ENCODE data around the gene MYH11.
"Not testable (repeated sequence)": the region's sequence is repeated elsewhere in the genome, so short reads cannot be mapped to it uniquely, and the experiment has no call there.

MYH11 gene

DNA sequence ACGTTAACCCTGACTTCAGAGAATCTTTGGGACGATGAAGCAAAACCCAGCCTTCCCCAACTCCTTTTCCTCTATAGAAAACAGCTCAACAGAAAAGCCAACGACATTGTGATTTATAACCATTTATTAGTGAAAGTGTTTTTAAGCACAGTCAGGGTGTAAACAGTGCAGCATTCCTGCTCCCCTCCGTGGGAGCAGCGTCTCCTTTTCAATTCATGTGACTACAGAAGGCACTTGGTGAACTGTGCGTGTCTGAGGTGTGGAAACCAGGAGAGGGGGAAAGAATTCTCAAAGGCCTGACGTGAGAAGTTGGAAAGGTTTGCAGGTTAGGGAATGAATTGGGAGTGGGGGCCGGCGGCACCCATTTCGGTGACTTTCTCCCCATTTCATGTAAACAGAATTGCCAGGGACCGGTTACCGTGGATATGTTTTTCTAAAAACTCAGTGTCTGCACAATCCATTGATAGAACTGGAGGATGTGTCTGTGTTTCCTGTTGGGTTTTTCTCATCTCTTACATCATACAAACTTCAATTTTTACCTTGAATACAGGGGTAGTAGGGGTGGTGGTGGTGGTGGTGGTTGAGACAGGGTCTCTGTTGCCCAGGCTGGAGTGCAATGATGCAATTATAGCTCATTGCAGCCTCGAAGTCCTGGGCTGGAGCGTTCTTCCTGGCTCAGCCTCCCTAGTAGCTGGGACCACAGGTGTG is 153.6 kb downstream of the MYH11 start:
- DNase-seq = no peak

DNA sequence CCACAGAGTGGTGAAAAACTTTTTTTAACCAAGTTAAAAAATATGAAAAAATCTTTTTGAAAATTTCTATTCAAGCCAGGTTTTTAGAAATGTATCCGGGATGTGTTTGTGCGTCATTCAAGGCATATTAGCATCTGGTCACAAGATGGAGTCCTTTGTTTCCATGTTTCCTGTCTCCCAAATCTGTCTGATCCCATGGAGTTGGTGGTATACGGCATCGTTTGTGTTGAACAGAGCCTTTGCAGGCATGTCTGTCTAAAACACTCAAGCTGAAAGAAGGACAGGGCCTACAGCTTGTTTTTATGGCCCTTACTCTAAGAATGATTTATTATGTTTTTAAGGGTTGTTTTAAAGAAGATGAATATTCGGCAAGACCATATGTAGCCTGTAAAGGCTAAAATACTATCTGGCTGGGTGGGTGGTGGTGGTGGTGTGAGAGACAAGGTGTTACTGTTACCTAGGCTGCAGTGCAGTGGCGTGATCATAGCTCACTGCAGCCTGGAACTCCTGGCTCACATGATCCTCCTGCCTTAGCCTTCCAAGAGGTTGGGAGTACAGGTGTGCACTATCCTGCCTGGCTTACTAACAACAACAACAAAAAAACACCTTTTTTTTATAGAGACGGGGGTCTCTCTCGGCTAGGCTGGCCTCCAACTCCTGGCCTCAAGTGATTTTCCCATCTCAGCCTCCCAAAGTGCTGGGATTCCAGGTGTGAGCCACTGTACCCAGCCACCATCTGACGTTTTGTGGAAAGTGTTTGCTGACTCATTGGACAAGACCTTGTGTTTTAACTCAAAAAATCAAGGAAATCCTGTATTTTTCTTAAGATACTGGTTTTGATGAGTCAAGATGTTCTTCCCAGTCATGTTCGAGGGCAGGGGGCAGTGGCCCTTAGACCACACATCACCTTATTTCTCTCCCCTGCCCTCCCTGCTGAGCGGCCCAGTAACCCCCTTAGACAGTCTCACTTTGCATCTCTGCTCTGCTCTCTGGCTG is 154.6 kb downstream of the MYH11 start:
- DNase-seq = no peak

DNA sequence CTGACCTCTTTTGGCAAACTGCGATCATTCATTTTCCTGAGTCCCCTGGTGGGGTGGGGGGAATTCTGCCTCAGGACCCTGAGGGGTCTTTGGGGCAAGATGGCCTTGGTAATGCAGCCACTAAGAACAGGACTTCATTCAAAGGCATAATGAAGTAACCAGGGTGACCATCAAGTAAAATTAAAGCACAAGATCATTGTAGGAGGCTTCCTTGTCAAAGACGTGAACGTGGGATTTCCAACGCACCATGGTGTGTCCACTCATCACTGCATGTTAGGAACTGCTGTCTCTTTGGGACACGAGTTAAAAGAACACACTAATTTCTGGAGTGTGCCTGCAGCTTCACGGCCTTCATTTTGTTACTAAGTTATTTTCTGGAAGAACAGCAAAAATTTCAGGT is 155.5 kb downstream of the MYH11 start:
- no peak for DNase-seq

DNA sequence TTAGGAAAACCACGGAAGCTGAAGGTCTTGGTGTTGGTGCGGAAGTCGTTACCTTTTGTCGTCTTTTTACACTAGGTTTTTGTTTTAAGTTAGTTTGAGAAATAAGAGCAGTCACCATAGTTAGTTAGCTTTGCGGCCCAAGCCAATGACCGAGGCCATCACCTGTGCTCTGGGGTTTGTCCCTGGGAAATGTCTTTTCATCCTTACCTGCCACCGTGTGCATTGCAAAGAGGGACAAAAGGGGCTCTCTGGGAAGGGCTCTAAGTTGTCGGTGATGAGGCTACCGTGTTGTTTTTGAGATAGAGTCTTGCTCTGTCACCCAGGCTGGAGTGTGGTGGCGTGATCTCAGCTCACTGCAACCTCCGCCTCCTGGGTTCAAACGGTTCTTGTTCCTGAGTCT is 157.0 kb downstream of the MYH11 start:
- DNase-seq = no peak

DNA sequence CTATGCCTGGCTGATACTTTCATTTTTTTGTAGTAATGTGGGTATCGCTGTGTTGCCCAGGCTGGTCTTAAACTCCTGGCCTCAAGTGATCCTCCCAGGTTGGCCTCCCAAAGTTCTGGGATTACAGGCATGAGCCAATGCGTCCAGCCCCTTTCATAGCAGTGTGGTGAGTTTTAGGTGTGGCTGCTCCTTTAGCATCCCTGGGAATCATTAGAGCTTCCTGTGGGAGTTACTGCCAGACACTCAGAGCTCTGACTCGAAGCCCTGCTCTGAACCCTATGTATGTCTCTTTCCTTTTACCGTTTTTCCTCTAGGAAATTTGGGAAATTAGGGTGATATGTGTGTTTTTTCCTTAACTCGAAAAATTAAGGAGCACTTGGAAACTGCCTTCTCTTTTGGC is 162.3 kb downstream of the MYH11 start:
- DNase-seq = no peak

DNA sequence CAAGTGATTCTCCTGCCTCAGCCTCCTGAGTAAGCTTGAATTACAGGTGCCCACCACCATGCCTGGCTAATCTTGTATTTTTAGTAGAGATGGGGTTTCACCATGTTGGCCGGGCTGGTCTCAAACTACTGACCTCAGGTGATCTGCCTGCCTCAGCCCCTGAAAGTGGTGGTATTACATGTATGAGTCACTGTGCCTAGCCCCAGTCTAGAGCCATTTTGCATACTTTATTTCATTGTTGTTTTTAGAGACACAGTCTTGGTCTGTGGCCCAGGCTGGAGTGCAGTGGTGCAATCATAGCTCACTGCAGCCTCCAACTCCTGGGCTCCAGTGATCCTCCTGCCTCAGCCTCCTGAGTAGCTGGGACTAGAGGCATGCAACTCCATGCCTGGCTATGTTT is 164.3 kb downstream of the MYH11 start:
- not testable (repeated sequence) for DNase-seq

DNA sequence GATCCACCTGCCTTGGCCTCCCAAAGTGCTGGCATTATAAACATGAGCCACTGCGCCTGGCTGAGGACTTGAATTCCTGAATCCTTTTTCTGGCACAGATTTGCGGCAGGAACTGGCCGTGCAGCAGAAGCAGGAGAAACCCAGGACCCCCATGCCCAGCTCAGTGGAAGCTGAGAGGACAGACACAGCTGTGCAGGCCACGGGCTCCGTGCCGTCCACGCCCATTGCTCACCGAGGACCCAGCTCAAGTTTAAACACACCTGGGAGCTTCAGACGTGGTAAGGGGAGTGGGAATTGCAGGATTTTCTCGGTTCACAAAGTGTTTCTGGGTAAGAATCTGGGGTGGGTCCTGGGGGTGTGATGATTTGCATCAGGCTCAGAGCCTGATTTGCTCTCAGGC is 165.8 kb downstream of the MYH11 start:
- DNase-seq = no peak

GRCh38 chr16:15690296-15690695 is 166.5 kb downstream of the MYH11 start:
- no peak for DNase-seq

GRCh38 chr16:15689290-15689689 is 167.5 kb downstream of the MYH11 start:
- DNase-seq = no peak

DNA sequence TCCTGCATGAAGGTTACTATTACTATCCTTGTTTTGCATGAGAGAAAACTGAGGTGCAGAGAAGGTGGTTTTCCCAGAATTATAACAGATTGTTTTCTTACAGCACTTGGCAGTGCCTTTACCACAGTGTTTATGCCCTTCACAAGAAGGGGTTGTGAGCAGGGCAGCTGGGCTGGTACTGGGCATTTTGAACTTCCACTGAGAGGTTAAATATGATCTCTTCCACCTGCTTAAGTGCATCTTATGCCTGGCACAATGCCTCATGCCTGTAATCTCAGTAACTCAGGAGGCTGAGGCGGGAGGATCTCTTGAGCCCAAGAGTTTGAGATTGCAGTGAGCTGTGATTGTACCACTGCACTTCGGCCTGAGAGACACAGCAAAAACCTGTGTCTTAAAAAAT is 170.5 kb downstream of the MYH11 start:
- DNase-seq = no peak

GRCh38 chr16:15682105-15682570 is 174.7 kb downstream of the MYH11 start:
- DNase-seq = no peak

DNA sequence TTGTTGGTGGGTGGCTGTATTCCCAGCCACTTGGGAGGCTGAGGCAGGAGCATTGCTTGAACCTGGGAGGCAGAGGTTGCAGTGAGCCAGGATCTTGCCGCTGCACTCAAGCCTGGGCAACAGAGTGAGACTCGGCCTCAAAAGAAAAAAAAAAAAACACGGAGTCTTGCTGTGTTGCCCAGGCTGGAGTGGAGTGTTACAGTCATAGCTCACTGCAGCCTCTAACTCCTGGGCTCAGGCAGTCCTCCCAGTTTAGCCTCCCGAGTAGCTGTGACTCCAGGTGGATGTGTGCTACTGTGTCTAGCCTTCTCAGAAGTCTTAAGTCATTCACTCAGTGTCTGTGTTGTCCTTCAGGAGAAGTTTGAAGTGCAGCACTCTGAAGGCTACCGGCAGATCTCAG is 179.4 kb downstream of the MYH11 start:
- DNase-seq = no peak

- DNase-seq = no peak
These were observed 180.3 kb downstream of the MYH11 start for GRCh38 chr16:15676506-15676905.

DNA sequence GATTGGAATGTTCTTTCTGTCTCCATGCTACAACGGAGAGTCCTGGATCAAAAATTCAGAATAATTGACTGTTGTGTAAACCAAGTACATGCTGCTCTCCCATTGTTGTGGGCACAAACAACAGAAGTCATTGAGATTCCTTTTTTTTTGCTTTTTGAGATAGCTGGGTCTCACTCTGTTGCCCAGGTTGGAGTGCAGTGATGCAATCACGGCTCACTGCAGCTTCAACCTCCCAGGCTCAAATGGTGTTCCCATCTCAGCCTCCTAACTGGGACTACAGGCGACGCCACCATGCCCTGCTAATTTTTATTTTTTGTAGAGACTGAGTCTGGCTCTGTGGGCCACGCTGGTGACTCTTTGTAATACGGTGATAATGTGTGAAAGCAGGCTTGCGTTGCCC is 182.3 kb downstream of the MYH11 start:
- DNase-seq = no peak

GRCh38 chr16:15672514-15673167 is 184.2 kb downstream of the MYH11 start:
- no peak for DNase-seq

GRCh38 chr16:15672127-15672513 is 184.7 kb downstream of the MYH11 start:
- DNase-seq = not testable (repeated sequence)

DNA sequence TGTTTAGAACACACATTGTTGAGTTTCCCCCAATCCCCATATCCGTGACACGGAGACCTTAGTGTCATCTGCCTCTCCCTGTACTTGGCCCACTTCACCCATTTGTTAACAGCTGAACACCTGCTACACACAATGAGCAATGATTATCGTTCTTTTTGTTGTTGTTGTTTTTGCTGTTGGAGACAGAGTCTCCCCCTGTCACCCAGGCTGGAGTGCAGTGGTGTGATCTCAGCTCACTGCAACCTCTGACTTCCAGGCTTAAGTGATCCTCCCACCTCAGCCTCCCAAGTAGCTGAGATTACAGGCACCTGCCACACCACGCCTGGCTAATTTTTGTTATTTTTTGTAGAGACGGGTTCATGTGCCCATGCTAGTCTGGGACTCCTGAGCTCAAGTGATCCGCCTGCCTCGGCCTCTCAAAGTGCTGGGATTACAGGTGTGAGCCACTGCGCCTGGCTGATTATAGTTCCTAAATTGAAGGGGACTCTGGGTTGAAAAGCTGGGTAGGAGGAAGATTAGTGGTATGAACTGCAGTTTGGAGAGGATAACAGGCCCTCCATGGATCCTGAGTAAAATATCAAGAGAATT is 185.2 kb downstream of the MYH11 start:
- no peak for DNase-seq

DNA sequence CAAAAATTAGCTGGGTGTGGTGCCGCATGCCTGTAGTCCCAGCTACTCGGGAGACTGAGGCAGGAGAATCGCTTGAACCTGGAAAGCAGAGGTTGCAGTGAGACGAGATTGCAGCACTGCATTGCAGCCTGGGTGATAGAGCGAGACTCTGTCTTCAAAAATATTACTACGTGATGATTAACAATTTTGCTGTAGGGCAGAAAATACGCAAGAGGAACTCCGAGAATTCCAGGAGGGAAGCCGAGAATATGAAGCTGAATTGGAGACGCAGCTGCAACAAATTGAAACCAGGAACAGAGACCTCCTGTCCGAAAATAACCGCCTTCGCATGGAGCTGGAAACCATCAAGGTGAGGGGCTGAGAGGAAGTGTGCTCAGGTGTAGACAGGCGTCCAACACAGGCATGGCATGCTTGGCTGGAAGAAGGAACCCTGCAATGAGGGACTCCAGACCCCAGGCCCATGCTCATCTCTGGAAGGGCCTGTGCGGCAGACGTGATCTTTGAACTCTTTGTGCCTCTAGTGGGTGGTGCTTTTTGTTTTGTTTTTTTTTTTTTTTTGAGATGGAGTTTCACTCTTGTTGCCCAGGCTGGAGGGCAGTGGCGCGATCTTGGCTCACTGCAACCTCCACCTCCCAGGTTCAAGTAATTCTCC is 189.6 kb downstream of the MYH11 start:
- DNase-seq = no peak

DNA sequence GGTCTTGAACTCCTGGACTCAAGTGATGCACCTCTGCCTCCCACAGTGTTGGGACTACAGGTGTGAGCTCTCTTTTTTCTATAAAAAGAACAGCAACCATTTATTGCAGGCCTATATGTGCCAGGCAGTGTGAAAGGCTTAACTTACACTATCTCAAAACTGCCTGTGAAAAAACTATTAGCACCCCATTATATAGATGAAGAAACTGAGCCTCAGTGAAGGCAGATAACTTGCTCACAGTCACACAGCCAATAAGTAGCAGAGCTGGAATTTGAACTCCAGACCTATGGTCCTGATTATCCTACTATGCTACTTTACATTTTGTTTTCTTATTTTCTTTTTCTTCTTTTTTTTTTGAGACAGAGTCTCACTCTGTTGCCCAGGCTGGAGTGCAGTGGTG is 191.7 kb downstream of the MYH11 start:
- DNase-seq = no peak

DNA sequence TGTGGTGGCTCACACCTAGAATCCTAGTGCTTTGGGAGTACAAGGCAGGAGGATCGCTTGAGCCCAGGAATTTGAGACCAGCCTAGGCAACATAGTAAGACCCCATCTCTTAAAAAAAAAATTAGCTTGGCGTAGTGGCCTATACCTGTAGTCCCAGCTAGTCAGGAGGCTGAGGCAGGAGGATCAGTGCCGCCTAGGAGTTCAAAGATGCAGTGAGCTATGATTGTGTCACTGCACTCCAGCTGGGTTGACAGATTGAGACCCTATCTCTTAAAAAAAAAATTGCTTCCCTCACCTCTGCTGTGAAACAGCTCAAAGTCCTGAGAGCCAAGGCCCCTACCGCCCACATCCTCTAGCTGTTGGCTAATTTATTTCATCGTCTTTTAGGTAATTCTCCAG is 196.6 kb downstream of the MYH11 start:
- no peak for DNase-seq

- DNase-seq = no peak
These were observed 198.3 kb downstream of the MYH11 start for GRCh38 chr16:15658556-15658955.

DNA sequence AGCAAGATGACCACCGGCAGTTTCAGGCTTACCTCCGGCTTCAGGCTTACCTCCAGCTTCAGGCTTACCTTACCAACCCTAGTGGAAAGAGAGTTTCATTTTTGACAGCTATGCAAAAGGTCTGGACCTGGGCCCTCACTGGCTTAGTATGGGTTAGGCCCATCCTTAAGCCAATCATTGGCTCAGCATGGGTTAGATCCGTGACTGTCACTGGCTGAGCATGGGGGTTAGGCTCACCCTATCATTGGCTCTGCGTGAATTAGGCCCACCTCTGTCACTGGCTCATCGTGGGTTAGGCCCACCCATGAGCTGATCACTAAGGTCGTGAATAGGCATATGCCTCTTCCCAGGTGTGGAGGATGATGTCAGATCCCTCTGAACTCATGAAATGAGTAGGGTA is 198.7 kb downstream of the MYH11 start:
- no peak for DNase-seq

- not testable (repeated sequence) for DNase-seq
These were observed 201.3 kb downstream of the MYH11 start for GRCh38 chr16:15655561-15655960.

All from NCI-H526 treated with DMSO at 0.1 percent for 48 hours (cell line).